Stimulated activated CD4-positive, alpha-beta T cell treated with anti-CD3 and anti-CD28 coated beads, Interleukin-12 subunit alpha, Interleukin-12 subunit beta, amount 100 ng/mL, for 48 hours (primary cell): ENCODE measurements around the gene PCSK6.

Source experiments
- DNase-seq, 3 donors: peaks; one replicate each; pipeline ENCODE4 v3.0.0-alpha.2; 2020; ENCODE audit warnings: low read depth in 2 of 3, low spot score in 1 of 3

The PCSK6 gene

GRCh38 chr15:101448336-101448735, 41.2 kb downstream of the PCSK6 start:
- DNase-seq: no peak

DNA sequence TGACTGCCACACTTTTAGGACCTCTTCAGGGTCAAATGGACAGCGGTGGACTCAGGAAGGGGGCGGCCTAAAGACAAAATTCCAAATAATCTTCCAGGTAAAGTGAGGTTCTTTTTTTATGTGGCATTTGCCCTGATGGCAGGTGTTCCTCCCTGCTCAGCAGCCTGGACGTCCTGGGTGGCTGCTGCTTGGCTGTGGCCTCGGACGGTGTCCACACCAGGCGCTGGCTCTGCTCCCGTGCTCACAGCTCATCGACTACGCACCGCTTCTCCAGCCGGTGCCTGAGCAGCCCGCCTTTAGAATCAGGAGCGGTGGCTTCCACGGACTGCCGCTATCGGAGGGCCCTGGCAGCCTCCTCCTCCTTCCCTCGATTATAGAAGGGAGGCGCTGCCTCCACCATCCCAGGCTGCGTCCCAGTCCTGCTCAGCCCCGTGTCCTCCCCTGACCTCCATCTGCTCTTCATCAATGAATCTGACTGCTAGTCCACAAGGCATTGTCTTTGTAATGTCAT, 41.9 kb downstream of the PCSK6 start:
- no peak for DNase-seq

DNA sequence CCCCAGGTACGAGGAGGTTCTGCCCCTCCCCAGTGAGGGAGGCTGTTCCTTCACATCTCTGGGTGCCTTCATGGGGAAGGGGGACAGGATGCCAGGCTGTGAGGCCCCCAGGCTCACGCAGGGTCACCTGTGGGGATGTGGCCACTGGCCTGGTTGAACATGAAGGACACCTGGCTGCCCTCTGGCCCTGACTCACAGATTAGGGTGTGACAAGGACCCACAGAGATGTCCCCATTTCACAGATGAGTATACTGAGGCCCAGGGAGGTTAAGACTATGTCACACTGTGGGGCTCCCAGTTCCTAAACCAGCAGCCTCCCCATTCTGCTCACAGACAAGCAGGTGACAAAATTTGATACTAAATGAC, 42.4 kb downstream of the PCSK6 start:
- no peak for DNase-seq

DNA sequence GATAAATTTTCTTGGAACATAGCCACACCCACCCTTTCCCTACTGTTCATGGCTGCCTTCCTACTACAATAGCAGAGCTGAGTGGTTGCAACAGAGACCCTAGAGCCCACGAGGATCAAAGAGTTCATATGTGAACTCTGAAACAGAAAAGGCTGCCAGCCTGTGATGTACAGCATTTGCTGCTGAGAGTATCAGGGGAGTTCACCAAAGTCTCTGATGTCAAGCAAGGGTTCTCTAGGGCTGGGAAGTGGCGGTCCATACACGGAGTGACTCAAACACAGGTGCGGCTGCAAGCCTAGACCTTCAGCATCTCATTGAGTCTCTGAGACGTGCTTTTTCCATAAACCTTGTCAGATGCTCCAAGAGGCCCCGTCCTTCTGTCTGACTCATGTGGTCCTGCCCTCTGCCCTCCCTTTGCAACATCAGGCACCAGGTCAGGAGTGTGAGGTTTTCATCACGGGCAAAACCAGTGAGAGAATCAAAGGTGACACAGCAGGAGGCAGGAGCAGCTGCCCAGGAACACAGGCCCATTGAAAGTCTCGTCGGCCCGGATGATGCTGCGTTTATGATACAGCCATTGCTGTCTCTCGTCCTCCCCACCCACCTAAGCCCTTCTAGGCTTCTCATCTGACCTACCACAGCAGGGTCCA, 42.9 kb downstream of the PCSK6 start:
- peak in 1 of 3 donors; percentile 15 for DNase-seq

GRCh38 chr15:101445562-101446517, 43.7 kb downstream of the PCSK6 start:
- DNase-seq: no peak

GRCh38 chr15:101444807-101445508, 44.5 kb downstream of the PCSK6 start:
- no peak for DNase-seq

DNA sequence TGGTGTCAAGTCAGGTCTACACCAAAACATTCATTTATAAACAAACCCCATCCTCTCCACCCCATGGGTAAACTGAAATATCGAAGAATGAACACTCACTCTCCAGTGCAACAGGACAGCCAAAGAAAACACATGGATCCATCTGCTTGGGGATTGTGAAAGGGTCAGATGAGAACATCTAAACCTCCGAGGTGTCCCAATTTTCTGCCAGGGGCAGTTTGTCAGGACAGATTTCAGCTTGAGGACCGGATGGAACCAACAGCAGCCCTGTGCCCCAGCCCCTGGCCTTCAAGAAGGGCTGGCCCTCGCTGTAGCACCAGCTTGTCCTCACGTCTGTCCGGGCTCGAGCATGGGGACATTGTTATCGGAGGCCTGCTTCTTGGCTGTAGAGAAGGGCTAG, 45.5 kb downstream of the PCSK6 start:
- DNase-seq: no peak

- DNase-seq: no peak
These were observed 47.2 kb downstream of the PCSK6 start for GRCh38 chr15:101442272-101442671.

- DNase-seq: no peak
These were observed 47.8 kb downstream of the PCSK6 start for GRCh38 chr15:101441696-101442095.

DNA sequence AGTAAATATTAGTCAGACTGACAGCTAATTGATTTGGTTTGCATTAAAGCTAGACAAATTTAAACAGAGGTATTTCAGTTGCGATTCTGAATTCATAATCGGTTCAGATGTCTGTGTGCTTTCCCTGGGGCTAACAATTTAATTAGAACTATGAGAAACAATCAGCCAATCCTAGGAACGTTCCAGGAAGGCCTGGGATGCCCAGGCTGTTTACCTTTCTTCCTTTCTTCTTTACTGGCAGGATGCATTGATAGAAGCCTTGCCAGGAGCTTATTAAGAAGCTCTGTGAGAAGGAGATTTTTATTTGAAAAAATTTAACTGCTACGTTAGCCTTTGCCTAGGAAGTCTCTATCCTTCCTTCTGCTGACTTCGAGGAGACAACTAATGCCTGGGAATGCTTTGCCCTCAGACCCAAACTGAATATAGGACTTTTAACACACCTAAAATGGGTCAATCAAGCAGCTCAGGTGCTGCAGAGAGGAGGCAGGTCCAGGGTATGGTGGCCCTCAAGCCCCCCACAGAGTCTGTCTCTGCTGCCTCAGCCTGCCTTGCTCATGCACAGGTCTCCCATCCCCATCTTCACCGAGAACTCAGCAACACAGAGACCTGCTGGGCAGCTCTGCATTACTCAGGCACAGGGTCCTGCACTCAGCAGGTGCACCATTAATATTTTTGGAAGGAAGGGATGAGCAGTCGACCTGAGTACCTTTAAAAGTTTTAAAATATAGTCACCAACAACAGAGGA, 48.5 kb downstream of the PCSK6 start:
- DNase-seq: no peak

DNA sequence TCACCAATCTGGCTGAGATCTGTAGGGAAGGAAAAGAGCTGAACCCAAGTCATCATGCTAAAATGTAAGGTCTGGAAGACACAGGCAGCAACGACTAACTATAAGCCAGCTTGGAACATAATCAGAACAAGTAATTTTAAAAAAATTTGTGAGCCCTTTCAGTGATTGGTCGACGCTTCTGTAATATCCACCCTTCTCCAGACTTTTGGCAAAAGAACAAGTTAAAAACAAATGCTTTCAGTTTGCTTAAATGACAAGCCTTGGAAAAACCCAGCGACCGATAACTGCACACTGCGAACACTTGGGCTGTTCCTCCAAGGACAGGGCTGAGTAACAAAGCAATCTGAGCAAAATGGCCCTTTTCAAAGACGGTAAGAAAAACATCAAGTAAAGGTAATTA, 49.6 kb downstream of the PCSK6 start:
- DNase-seq: no peak

DNA sequence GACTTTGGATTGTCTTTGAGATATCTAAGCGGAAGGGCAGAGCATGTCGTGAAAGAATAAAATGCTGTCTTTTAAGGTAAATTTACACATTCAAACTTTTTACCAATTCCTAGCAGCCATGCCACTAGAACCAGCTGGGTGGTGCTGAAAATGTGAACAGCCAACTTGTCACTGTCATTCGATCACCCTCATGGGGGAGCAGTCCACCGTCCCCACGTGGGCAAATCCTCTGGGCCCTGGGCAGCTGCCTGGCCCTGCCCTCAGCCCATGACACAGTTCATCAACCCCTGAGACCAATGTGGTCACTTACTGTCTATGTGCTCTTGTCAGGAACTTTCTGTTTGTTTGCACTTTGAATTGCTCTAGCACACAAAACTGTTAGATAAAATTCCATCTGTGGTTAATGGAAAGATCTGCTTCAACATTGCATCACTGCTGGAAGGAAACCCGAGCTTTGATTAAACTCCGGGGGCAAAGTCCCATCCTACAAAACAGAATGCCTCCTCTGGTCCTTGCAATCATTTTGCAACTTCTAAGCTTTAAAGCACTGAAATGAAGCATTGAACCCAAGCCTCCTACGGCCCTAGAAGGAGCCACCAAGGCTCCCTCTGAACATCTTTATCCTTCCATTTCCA, 50.1 kb downstream of the PCSK6 start:
- no peak for DNase-seq

GRCh38 chr15:101438482-101439284, 50.8 kb downstream of the PCSK6 start:
- DNase-seq: no peak

DNA sequence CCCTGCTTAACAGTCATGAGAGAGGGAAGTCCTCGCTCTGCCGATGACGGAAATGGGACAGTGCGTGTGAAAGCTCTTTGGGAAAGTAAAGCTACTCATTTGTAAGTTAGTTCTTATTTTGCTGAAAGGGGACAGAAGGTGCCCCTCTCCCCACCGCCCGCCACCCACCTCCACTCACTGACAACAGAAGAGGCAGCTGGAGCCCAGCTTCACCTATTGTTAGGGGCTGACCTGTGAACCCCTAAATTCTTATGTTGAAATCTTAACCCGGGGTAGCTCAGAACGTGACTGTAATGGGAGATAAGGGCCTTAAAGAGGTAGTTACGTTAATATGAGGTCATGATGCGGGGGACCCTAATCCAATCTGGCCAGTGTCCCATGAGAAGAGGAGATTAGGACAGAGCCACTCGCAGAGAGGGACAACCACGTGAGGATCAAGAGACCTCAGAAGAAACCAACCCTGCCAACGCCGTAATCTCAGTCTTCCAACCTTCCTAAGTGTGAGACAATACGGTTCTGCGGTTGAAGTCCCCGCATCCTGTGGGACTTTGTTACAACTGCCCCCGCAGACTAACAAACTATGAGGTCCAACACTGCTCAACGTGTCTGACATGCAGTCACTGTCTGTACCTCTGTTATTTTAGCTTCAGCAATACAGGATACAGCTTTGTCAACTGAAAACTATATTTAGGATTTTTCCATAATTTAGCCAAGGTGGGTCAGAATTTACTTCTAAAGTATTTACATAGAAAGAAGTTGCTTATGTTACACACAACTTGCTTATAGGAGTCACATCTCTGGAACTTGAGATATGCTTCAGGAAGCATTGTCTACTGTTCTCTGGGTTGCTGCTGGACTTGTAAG, 51.7 kb downstream of the PCSK6 start:
- DNase-seq: no peak

GRCh38 chr15:101437209-101437608, 52.3 kb downstream of the PCSK6 start:
- DNase-seq: no peak

GRCh38 chr15:101436526-101436925, 53.0 kb downstream of the PCSK6 start:
- no peak for DNase-seq

- no peak for DNase-seq
These were observed 53.7 kb downstream of the PCSK6 start for GRCh38 chr15:101435761-101436160.

DNA sequence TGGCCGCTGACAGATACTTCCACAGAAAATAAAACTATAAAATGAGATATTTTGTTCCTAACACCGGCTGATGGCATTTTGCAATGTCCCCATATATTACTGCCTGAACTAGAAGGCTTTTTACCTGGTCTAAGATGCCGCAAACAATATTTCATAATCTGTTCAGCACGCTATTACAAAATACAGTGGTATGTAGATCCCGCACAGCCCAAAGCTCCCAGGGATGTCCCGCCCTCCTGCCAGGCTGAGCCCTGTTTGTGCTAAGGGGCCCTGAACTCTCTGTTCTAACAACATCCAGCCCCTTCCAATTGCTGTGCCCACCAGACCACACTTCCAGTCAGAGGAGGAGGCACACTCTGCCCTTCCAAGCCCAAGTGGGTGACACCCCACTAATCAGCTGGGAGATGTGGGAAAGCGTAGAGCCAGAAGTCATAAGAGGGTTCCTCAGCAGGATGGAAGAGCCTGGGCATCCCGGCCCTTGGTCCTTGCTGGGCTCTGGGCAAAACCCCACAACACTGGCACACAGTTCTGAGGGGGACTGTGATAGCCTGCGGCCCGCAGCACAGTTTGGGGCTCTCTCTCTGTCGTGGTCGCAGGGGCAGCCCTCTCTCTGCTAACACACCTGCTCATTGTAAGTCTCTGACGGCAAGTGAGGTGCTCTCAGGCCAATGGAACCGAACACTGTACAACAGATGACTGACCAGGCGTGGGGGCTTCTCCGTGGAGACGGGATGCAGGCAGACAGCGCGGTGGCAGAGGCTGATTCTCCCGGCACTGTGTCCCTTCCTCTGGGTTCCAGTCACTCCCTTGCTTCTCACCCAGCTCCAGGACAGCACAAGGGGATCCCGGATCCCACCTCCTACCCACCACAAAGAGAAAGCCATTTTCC, 55.2 kb downstream of the PCSK6 start:
- DNase-seq: no peak
